ENCODE results near the gene DRD4.
A peak's percentile ranks its signal among the peaks of the same experiment; 100 is the strongest.

Gene DRD4

DNA sequence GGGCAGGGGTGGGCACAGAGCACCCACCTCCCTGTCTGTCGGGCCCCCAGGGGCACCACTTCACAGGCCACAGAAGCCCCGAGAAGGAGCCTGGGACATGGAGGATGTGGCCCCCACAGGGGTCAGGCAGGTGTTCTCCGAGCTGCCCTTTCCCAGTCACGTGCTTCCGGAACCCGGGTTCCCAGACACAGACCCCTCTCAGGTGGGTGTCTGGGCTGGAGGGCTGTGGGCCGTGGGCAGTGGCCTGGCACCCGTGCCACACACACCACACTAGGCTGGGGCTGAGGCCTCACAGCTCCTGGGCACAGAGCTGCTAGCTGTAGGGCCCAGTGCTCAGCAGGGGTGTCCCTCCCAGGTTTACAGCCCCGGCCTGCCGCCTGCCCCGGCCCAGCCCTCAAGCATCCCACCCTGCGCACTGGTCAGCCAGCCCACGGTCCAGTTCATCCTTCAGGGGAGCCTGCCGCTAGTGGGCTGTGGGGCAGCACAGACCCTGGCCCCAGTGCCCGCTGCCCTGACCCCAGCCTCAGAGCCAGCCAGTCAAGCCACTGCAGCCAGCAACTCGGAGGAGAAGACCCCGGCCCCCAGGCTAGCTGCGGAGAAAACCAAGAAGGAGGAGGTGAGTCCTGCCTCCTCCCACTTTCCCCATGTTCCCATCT lies 26.8 kb upstream of the DRD4 start:
- DNase-seq (ENCODE audit: low read depth, low spot score) = no peak

DNA sequence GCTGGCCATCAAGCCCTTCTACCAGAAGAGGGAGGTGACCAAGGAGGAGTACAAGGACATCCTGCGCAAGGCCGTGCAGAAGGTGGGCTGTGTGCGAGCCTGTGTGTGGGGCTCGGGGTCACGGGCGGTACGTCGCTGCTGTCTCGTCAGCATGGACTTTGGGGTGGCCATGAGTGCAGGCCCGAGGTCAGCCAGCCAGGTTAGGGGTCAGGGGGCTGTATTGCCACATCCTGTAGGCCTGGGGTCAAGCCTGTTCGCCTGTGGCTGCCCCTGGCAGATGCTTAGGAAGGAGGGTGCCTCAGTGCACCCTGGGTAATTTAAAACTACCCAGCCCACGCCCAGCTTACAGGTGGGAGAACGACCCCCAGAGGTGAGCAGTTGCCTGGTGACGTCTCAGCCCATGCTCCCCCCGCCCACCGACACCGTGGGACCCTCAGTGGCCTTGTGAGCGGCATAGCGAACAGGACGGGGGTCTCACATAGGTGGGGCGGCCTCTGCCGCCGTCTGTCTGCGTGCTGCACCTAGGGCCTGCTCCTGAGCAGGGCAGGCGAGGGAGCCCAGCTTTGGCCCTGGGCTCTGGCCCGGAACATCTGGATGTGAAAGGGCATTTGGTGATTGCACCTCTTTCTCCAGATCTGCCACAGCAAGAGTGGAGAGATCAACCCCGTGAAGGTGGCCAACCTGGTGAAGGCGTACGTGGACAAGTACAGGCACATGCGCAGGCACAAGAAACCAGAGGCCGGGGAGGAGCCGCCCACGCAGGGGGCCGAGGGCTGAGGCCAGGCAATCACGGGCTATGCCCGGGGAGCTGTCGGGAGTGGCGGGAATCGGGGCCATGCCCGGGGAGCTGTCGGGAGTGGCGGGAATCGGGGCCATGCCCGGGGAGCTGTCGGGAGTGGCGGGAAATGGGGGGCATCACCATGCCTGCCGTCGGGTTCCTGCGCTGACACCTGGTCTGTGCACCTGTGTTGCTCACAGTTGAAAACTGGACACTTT lies 25.8 kb upstream of the DRD4 start:
- no peak for DNase-seq (ENCODE audit: low read depth, low spot score)

DNA sequence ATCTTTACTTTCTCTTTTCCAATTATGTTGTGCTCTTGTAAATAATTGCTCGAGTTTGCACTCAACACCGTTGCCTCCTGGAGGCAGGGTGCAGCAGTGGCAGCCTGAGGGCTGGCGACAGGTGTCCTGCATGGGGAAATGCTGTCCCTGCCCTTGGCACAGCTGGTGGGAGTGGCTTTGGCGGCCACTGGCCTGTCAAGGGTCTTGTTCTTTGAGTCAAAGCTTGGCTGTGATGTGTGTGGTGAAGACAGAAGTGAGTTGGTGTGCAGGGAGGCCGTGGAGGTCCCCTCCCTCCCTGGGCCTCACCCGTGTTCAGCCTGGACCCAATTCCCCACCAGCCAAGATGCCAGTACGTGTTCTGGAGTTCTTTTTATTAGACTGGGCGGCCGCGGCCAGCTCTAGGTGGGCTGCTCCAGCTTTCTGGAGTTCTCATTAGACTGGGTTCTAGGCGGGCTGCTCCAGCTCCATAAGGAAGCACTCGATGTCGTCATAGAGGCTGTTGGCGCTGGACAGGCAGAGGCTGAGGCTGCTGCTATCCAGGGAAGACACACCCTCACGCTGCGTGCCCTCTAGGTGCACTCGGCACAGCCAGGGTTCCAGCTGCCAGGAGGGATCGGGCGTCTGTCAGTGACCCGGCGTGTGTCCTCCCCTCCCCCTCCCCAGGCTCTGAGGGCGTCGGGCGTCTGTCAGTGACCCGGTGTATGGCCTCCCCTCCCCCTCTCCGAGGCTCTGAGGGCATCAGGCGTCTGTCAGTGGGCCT lies 24.7 kb upstream of the DRD4 start:
- DNase-seq (ENCODE audit: low read depth, low spot score) = no peak

DNA sequence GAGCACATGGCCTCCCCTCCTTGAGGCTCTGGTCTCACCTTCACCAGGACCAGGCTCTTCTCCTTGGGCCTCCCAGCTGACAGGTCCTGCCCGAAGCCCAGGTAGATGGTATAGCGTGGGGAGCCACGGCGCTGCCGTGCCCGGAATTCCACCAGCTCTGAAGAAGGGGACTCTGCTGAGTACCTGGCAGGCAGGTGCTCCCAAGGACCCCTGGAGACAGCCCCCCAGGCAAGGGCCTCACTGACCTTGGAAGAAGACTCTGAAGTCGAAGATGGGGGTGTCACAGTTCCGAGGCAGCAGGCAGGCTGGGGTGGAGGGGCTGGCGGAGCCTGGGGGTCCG lies 24.1 kb upstream of the DRD4 start:
- no peak for DNase-seq (ENCODE audit: low read depth, low spot score)

DNA sequence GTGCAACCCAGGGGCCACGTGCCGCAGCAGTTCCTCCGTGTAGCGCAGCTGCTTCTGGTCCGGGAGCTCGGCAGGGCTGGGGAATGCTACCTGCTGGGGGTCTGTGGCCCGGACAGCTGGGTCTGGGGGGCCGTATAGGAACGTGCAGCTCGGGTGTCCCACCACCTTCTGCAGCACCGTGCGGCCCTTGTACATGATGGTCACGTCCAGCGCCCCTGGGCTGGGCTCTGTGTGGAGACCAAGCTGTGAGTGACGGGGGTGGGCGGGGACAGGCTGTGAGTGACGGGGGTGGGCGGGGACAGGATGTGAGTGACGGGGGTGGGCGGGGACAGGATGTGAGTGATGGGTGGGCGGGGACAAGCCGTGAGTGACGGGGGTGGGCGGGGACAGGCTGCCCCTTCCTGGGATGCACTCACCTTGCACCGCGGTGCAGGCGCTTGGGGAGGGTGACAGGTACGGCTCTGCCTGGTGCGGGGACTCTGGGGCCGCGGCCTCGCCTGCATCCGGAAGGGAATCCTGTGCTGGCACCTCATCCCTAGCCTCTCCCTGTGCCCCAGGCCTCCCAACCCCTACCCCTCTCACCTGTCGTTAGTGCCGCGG lies 23.6 kb upstream of the DRD4 start:
- peak; percentile 64 for DNase-seq (ENCODE audit: low read depth, low spot score)

DNA sequence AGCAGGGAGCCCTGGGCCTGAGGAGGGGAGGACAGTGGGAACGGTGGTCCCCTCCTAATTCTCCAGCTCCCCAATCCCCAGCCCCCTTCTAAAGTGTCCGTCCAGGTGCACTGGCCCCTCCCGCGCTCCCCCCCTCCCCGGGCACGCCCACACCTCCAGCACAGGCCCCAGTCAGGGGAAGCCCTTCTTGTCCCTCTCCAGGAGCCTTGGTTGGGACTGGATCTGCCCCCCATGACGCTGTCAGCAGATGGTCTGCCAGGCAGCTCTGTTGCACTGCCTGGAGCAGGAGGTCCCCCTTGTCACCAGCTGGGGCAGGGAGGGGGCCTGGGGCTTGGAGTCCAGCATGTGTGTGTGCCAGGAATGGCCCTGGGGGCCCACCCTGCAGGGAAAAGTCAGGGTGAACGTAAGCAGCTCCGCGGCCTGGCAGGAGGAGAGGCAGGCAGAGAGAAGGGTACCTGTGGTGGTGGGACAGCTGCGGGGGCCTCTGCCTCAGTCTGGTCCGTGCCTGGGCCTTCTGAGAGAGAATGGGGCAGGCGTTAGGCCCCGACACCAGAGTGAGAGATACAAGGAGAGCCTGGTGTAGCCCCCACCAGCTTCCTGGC lies 22.9 kb upstream of the DRD4 start:
- no peak for DNase-seq (ENCODE audit: low read depth, low spot score)

DNA sequence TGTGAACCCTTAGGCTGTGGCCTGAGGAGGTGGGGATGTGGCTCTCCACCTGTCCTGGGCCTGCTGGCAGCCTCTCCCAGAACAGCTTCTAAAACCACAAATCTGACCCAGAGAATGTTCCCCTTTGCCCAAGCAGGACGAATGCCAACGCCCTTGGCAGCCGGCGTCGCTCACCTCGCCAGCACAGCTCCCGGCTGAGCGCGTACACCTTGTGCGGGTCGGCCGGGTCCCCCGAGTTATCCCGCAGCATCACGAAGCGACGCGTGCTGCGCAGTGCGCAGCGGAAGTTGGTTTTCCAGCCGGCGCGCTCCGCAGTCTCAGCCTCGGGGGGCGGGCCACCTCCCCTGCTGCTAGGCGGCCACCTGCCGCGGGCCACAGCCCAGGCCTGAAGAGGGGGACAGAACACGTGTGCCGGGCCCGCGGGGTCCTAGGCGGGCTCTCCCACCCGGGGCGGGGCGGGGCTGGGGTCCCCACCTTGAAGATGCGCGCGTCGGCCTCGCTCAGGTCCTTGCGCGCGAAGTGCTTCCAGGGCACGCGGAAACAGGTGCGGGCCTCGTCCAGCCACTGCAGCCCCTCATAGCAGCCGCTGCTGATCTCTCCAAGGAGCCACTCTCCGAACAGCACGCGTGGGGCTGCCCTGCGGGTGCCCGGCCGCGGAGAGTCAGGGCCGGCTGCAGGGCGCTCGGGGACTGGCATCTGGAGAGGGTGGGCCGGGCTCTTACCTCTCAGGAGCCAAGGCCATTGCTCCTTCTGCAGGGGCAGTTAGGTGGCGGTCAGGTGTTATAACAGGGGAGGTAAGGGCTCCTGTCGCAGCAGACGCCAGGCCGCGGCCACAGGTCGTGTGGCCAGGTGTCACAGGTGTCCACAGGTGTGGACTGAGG lies 22.2 kb upstream of the DRD4 start:
- peak; percentile 66 for DNase-seq (ENCODE audit: low read depth, low spot score)

DNA sequence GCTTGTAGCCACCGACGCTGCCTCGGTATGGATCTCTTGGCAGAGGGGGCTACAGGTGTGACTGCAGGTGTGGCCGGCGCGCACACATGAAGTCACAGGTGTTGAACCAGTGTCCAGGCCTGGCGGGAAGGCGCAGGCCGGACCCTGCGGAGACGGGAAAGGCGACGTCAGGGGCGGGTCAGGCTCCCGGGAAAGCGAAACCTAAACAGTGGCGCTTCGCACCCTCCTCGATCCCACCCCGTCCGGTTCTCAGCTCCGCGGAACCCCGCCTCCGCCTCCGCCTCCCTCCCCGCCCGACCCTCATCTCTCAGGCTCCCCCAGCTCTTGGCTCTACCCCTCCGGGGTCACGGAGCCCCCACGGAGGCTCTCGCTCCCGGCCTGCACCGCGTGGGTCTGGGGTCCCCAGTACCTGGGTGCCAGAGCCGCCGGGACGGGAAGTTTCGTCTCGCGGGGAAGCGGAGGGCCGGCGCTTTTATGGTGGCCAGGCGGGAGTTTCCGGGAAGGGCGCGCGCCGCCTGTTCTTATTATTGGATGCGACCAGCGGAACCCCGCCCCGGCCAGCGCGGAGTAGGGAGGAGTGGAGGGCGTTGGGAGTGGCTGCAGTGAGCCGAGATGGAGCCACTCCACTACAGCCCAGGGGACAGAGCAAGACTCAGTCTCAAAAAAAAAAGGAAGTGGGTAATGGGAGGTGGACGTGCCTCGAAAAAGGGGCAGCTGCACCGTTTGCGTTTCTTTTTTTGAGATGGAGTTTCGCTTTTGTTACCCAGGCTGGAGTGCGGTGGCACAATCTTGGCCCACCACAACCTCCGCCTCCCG lies 21.4 kb upstream of the DRD4 start, which contains the start of gene IRF7:
Gene IRF7, minus strand, starts transcription at position 447 of the 816 bp plus-strand sequence. CDS start 586 bp downstream, outside the sequence.
- DNase-seq (ENCODE audit: low read depth, low spot score) = peak; percentile 97

DNA sequence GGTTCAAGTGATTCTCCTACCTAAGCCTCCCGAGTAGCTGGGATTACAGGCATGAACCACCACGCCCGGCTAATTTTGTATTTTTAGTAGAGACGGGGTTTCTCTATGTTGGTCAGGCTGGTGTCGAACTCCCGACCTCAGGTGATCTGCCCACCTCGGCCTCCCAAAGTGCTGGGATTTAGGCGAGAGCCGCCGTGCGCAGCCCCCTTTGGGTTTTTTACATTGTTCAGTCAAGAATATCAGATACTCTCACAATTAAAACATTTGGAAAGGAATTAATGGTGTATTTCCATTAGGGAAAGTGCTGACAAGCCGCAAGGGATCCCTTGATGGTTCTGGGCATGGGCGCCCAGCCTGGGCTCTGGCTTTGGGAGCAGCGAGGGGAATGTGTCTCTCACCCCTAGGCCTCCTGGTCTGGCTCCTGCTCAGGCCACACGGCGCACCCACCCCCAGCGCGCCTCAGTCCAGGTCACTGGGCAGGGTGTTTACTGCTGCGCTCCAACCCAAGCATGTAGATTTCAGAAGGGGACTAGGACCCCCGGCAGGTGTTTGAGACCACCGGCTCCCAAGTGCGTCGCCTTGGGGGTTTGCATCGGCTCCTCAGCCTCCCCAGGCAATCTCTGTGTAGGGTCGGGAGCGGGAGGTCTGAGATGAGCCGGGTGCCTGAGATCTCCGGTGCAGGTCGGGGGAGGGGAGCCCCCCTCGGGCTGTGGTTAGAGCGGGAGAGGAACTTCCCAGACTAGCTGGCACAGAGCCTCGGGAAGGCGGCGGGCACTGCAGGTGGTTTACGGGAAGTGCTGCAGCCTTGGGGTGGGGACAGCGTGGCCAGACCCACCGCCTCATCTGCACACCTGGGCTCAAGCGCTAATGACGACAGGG lies 20.5 kb upstream of the DRD4 start:
- DNase-seq (ENCODE audit: low read depth, low spot score) = no peak

DNA sequence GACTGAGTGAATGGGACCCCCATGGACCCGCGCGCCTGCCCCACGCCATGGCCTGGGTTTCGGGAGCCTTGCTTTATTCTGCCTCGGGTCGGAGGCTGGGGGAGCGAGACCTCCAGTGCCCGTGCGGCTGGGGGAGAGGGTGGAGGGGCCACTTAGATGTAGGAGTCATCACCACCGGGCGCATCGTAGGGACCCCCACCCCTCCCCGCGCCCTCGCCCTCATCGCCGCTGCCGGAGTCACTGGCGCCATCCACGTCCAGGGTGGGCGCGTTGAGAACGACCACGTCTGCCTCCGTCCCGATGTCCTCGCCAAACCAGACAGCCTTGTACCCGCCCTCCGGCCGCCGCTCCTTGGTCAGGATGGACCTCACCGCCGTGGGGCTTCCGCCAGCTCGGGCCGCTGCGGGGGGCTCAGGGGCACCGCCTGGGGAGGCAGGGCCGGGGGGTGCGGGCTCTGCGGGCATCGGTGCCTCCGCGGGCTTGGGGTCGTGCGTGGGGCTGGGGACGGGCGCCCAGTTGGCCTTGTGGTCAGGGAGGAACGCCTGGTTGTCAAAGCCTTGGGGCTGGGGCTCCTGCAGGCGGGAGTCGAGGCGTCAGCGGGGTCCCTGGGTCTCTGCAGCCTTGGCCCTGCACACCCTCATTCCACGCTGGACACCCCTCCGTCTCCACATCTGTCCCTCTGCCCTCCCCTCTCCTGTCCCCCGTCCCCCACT lies 19.7 kb upstream of the DRD4 start:
- no peak for DNase-seq (ENCODE audit: low read depth, low spot score)

DNA sequence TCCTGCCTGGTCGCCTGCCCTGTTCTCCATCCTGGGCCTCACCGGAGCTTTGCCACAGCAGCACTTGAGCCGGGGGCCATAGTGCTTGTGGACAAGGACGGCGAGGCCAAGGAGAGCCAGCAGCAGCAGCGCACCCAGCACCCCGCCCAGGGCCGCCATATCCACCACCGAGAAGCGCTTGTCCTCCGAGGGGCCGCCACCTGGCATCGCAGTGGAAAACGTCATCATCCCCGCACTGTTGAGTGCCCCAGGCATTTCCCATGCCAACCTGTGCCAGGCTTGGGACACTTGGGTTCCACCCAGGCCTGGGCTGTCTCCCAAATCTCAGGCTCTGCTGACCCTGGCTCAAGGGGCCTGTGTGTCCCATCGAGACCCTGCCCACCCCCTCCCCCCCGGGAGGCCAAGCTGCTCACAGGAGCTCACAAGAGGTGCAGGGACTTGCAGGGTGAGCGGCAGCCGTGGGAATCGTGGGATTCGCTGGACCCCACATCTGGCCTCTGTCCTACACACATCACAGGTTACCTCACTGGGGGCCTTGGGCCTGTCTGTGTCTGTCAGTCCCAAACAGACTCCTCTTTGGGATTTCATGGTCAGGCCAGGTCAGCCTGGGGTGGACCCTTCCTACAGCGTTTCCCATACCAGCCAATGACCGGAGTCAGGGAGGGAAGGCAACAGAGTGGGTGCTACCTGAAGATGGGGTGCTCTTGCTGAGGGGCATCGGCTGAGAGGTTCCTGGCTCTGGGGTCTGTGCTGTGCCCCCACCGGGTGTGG lies 19.0 kb upstream of the DRD4 start:
- no peak for DNase-seq (ENCODE audit: low read depth, low spot score)

DNA sequence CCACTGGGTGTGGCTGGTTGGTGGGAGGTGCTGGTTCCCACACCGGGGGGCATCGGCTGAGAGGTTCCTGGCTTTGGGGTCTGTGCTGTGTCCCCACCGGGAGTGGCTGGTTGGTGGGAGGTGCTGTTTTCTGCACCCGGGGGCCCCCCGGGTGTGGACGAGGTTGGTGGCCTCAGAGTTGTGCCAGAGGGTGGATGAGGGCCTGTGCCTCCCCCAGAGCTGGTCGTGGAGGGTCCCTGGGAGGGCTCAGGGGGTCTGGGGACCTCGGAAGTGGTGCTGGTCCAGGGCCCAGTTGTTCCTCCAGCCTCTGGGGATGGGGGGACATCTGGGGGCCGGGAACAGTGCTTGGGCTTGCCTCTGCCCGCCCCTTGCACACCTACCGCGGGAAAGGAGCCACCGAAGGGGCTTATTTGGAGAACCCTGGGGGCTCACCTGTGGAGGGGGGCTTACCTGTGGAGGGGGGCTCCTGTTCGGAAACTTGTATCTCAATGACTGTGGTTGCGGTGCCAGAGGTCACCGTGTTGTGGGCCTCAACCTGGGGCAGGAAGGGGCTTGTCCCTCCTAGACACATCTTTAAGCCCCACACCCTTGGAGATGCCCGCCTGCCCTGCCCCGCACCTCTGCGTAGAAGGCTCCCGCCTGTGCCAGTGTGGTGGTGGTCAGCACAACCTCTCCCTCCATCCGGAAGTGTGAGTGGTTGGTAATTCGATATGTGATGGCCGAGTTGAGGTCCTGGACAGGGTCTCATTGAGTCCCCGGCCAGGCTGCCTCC lies 18.0 kb upstream of the DRD4 start:
- no peak for DNase-seq (ENCODE audit: low read depth, low spot score)

DNA sequence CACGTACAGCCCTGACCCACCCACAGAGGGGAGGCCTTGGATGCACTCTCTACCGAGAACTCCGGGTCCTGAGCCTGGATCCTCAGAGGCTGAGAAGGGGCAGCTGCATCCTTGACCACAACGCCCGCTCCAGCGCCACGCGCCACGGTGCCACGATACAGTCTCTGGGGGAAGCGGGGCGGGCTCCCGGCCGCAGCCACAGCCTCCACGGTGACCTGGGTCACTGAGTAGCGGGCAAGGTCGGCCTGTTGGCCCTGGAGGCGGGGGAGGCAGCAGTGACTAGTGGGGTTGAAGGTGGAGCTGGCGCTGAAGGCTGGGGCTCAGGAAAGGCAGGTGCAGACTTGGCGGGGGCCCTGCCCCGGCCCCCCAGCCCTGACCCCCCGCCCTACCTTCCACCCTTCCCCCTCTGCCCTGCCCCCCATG lies 17.4 kb upstream of the DRD4 start:
- no peak for DNase-seq (ENCODE audit: low read depth, low spot score)

DNA sequence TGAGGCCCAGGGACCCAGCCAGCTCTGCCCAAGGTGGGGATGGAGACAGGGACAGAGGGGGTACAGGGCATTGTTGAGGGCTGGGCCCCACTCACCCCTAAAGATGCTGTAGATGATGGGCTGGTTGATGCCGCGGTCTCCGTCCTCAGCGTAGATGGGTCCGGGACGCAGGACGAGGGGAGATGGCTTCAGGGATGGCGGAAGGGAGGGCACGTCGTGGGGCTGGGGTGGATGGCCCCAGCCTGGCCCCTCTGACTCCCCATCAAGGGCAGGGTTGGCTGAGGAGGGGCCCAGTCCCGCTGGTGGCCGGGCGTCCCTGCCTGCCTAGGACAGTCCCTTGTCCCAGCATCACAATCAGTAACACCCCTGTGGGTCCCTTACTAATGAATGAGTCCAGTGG lies 16.9 kb upstream of the DRD4 start:
- no peak for DNase-seq (ENCODE audit: low read depth, low spot score)

DNA sequence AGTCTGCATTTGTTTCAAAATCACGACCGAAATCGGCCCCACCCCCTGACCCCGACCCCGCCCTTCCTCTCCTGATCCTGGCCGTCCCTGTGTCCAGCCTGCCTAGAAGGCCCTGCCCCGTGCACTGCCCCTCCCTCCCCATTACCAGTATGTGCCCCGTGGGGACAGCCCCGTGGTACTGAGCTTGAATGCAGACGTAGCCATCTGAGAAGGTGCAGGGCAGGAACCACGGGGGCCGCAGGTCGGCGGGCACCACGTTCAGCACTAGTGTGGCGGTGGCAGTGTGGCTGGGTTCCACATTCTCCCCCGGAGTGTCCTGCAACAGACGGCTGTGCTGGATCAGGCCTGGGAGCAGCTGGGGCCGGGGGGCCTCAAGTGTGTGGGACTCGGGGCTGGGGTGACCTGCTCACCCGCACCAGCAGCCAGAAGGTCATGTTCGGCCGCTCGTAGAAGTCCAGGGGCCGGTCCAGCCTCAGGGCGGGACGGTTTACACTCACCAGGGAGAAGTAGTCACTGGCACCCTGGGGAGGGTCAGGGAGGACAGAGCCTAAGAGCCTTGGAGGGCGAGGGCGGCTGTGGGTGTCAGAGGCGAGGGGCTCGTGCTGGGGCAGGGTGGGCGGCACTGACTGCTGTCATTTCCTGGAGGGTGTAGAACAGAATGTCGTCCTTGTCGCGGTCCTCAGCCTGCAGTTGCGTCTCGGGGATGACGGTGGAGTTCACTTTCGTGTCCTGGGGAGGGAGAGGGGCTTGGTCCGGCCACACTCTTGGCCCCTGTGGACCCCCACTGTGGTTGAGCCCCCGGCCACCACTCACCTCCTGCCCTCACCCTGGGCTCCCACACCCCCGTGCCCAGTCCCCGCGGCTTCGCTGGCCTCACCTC lies 15.9 kb upstream of the DRD4 start:
- no peak for DNase-seq (ENCODE audit: low read depth, low spot score)

All from astrocyte of the hippocampus (primary cell).